Liver (tissue), 9 donors: ENCODE measurements around the gene STK4. TPM values are rescaled to one million over a fixed set of nuclear protein-coding genes. Genes with fewer than 3 reads are reported as not detected.

Source experiments
- DNase-seq: peaks from one replicate; pipeline ENCODE4 v3.0.0-alpha.2; 2017; ENCODE audit warnings: low spot score
- H3K27ac ChIP-seq, 2 donors: one replicate each; pipeline ENCODE4 v1.7.0; 2013; ENCODE audit warnings: inconsistent platforms in 2 of 2, low read length in 2 of 2, control low read depth in 1 of 2, low read depth in 1 of 2, mild to moderate bottlenecking in 1 of 2
- H3K27me3 ChIP-seq, 4 donors: one replicate each; pipeline versions ENCODE4 v1.6.1 to v1.7.0; 2013; ENCODE audit warnings: low read length in 3 of 4, inconsistent platforms in 1 of 4, mild to moderate bottlenecking in 1 of 4, moderate library complexity in 1 of 4; ENCODE audit not compliant: control insufficient read depth in 4 of 4, insufficient read depth in 4 of 4
- H3K36me3 ChIP-seq, 4 donors: one replicate each; pipeline versions ENCODE4 v1.6.1 to v1.7.0; 2013; ENCODE audit warnings: low read length in 3 of 4, mild to moderate bottlenecking in 3 of 4, low read depth in 1 of 4, moderate library complexity in 1 of 4; ENCODE audit not compliant: control insufficient read depth in 4 of 4, insufficient read depth in 3 of 4
- H3K4me1 ChIP-seq, 4 donors: one replicate each; pipeline versions ENCODE4 v1.6.1 to v1.7.0; 2013; ENCODE audit warnings: low read length in 3 of 4, mild to moderate bottlenecking in 3 of 4, moderate library complexity in 1 of 4; ENCODE audit not compliant: control insufficient read depth in 4 of 4, insufficient read depth in 4 of 4
- H3K4me3 ChIP-seq, 3 donors: one replicate each; pipeline versions ENCODE4 v1.6.1 to v1.7.0; 2013; ENCODE audit warnings: low read length in 3 of 3, control low read depth in 1 of 3, low read depth in 1 of 3, mild to moderate bottlenecking in 1 of 3
- H3K9ac ChIP-seq, 2 donors: one replicate each; pipeline ENCODE4 v1.7.0; 2013; ENCODE audit warnings: low read length in 2 of 2, mild to moderate bottlenecking in 2 of 2, moderate library complexity in 2 of 2, control low read depth in 1 of 2, low read depth in 1 of 2
- H3K9me3 ChIP-seq, 4 donors: one replicate each; pipeline versions ENCODE4 v1.6.1 to v1.7.0; 2013; ENCODE audit warnings: low read length in 3 of 4; ENCODE audit not compliant: control insufficient read depth in 4 of 4
- EGR1 ChIP-seq, 2 donors: IDR thresholded peaks; 2 replicates each; pipeline ENCODE4 v1.6.1; 2016 to 2018; ENCODE audit warnings: antibody characterized with exemption in 2 of 2, low read depth in 2 of 2
- FOXA1 ChIP-seq: IDR thresholded peaks from 2 replicates; pipeline ENCODE4 v1.6.1; 2016; ENCODE audit warnings: antibody characterized with exemption
- FOXA2 ChIP-seq: IDR thresholded peaks from 2 replicates; pipeline ENCODE4 v1.6.1; 2016; ENCODE audit warnings: antibody characterized with exemption
- GABPA ChIP-seq, 2 donors: IDR thresholded peaks in 1 of 2; conservative IDR thresholded peaks in 1 of 2; 2 replicates each; pipeline ENCODE4 v1.6.1; 2016; ENCODE audit warnings: antibody characterized with exemption in 2 of 2, mild to moderate bottlenecking in 1 of 2, moderate library complexity in 1 of 2
- HNF4G ChIP-seq: IDR thresholded peaks from 2 replicates; pipeline ENCODE4 v1.6.1; 2016; ENCODE audit warnings: antibody characterized with exemption
- JUND ChIP-seq, 2 donors: IDR thresholded peaks; 2 replicates each; pipeline ENCODE4 v1.6.1; 2016; ENCODE audit warnings: antibody characterized with exemption in 2 of 2
- NR2F2 ChIP-seq: IDR thresholded peaks from 2 replicates; pipeline ENCODE4 v1.6.1; 2016; ENCODE audit warnings: antibody characterized with exemption
- RAD21 ChIP-seq, 2 donors: IDR thresholded peaks; 2 replicates each; pipeline ENCODE4 v1.6.1; 2016; ENCODE audit warnings: antibody characterized with exemption in 2 of 2, mild to moderate bottlenecking in 2 of 2
- RXRA ChIP-seq, 2 donors: IDR thresholded peaks; 2 replicates each; pipeline ENCODE4 v1.6.1; 2017 to 2018; ENCODE audit warnings: antibody characterized with exemption in 2 of 2, mild to moderate bottlenecking in 1 of 2
- SP1 ChIP-seq: IDR thresholded peaks from 2 replicates; pipeline ENCODE4 v1.6.1; 2018; ENCODE audit warnings: antibody characterized with exemption, mild to moderate bottlenecking
- TAF1 ChIP-seq: conservative IDR thresholded peaks from 2 replicates; pipeline ENCODE4 v1.6.1; 2016; ENCODE audit warnings: antibody characterized with exemption, mild to moderate bottlenecking
- YY1 ChIP-seq: IDR thresholded peaks from 2 replicates; pipeline ENCODE4 v1.6.1; 2016; ENCODE audit warnings: antibody characterized with exemption, mild to moderate bottlenecking
- WGBS: extraction: QIAGEN DNeasy Blood & Tissue Kit; methylation state at CpG from one replicate; pipeline ENCODE4 v1.1.7; 2013; 5-methylcytosine and 5-hydroxymethylcytosine counted together
- polyA plus RNA-seq, 2 donors: library from polyadenylated mRNA; stranded (reverse) in 1 of 2; unstranded in 1 of 2; fragments of 200-250 nt in 1 of 2; fragments of >200 nt in 1 of 2; fragmentation: Nextera tagmentation in 1 of 2; extraction: Ambion mirVana in 1 of 2; gene quantifications; one replicate each; pipeline versions ENCODE4 v1.2.1 to v1.2.3, GENCODE V29; 2013 to 2015
- total RNA-seq, 2 donors: library from RNA; depleted of rRNA; stranded (reverse); fragments of >200 nt; gene quantifications; one replicate each; pipeline ENCODE4 v1.2.3, GENCODE V29; 2014
- TF ChIP-seq, protein P1 (sequence below): fragments of 150-350 bp; IDR thresholded peaks from 2 replicates; pipeline ENCODE4 v1.5.1; 2017; ENCODE audit warnings: improper control_type of control experiment, low read depth, low read length; ENCODE audit not compliant: missing input control
- TF ChIP-seq, protein P2 (sequence below): IDR thresholded peaks from 2 replicates; pipeline ENCODE4 v1.6.1; 2016; ENCODE audit warnings: antibody characterized with exemption
- TF ChIP-seq, protein P3 (sequence below): IDR thresholded peaks from 2 replicates; pipeline ENCODE4 v1.6.1; 2016; ENCODE audit warnings: antibody characterized with exemption
- donor health status: healthy.
- donor health status: healthy.
- donor health status: healthy.
- donor health status: healthy.
- donor health status: healthy.

Gene STK4
- total and polyA plus RNA-seq, 4 donors: 3.7 to 20.8 (median 13.9) TPM

DNA sequence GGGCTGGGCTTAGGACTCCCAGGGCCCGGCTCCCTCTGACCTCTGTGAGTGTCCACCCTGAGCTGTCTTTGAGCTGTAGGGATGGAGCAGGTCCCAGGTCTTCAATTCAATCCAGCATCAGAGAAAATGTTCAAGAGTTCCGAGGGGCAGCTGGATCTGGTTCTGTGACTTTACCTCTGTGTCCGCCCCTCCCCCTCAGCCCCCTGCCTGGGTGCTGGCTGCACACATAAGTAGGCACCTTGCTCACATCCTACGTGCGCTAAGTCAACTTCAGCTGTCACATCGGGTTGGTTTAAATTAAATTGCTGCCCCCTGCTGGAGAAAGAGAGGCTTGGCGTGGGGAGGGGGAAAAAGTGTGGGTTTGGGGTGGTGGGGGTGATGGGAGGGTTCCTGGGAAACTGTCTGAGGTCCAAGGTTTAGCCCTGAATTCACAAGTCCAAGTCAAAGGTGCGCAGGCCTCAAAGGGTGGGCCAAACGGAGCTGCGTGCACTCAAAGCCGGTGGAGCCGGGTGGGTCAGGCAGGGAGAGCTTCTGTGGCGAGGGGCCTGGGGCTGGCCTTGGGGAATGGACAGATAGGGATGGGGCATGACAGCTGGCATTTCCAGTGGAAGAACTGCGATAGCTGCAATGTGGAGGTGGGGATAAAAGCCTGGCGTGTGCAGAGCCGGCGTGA lies 145.6 kb downstream of the STK4 start:
- Histone ChIP-seq H3K9ac (no peak overlapping the region), H3K4me3 (no peak overlapping the region), H3K27ac (no peak overlapping the region), H3K36me3 (no peaks in the 10 kb centered on the region), H3K4me1 (no peaks in the 10 kb centered on the region), H3K27me3 (peaks cover 0 to 3% (median 0%) of the 10 kb centered on the region in 4 donors), H3K9me3 (no peaks in the 10 kb centered on the region)
- WGBS: 44% methylated on average over 17 of the region's 17 CpGs
- TF ChIP-seq RAD21 (IDR thresholded peaks at IDR 0.05) (peak; percentile 43 to 61), YY1 (no peak)
- TF ChIP-seq, protein P1, sequence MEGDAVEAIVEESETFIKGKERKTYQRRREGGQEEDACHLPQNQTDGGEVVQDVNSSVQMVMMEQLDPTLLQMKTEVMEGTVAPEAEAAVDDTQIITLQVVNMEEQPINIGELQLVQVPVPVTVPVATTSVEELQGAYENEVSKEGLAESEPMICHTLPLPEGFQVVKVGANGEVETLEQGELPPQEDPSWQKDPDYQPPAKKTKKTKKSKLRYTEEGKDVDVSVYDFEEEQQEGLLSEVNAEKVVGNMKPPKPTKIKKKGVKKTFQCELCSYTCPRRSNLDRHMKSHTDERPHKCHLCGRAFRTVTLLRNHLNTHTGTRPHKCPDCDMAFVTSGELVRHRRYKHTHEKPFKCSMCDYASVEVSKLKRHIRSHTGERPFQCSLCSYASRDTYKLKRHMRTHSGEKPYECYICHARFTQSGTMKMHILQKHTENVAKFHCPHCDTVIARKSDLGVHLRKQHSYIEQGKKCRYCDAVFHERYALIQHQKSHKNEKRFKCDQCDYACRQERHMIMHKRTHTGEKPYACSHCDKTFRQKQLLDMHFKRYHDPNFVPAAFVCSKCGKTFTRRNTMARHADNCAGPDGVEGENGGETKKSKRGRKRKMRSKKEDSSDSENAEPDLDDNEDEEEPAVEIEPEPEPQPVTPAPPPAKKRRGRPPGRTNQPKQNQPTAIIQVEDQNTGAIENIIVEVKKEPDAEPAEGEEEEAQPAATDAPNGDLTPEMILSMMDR: peak; percentile 46
- DNase-seq: no peak

DNA sequence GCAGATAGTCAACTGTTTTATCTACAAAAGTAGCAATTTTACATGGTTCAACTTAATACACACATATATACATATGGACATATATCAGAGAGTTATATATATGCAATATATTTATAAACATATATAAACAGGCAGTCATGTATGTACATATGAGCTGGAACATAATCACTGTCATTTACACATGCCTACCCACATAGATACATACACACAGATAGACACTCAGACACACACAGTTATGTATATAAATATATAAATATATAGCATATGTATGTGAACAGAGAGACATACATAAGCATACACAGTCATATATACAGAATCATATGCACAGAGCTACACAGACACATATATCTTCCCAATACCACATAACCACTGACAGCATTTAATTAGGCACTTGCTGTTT lies 146.4 kb downstream of the STK4 start:
- H3K36me3 ChIP-seq: no peaks in the 10 kb centered on the region

DNA sequence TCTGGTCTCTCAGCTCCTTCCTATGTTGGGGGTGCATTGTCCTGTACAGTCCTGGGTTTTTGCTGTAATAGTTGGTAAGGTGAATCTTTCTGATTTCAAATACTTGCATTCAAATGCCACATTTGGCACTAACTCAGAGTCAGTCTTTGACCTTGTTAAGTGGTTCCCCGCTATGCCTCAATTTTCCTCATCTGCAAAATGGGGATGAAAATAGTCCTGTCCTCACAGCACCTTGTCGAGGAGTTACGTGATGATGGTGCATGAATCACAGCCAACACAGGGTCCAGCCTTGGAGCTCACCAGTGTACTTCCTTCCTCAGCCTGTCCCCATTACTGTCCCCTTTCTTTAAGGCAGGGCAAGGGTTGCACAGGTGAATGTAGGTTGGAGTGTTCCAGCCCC lies 147.6 kb downstream of the STK4 start:
- H3K27me3 ChIP-seq: peaks cover 0 to 3% (median 0%) of the 10 kb centered on the region in 4 donors
- no peaks in the 10 kb centered on the region for H3K36me3 ChIP-seq
- H3K27ac ChIP-seq: no peak overlapping the region
- no peak for DNase-seq
- H3K9me3 ChIP-seq: no peaks in the 10 kb centered on the region
- H3K4me1 ChIP-seq: no peaks in the 10 kb centered on the region
- H3K4me3 ChIP-seq: no peak overlapping the region
- 91% methylated on average over 3 of the region's 3 CpGs for WGBS
- TF ChIP-seq NR2F2 (no peak), FOXA1 (no peak), FOXA2 (no peak), HNF4G (no peak), YY1 (no peak), RXRA (IDR thresholded peaks at IDR 0.05) (no peak), SP1 (no peak), TAF1 (no peak), EGR1 (IDR thresholded peaks at IDR 0.05; ENCODE audit: low read depth in 2 of 2) (no peak), JUND (IDR thresholded peaks at IDR 0.05) (no peak)
- TF ChIP-seq, protein P2, sequence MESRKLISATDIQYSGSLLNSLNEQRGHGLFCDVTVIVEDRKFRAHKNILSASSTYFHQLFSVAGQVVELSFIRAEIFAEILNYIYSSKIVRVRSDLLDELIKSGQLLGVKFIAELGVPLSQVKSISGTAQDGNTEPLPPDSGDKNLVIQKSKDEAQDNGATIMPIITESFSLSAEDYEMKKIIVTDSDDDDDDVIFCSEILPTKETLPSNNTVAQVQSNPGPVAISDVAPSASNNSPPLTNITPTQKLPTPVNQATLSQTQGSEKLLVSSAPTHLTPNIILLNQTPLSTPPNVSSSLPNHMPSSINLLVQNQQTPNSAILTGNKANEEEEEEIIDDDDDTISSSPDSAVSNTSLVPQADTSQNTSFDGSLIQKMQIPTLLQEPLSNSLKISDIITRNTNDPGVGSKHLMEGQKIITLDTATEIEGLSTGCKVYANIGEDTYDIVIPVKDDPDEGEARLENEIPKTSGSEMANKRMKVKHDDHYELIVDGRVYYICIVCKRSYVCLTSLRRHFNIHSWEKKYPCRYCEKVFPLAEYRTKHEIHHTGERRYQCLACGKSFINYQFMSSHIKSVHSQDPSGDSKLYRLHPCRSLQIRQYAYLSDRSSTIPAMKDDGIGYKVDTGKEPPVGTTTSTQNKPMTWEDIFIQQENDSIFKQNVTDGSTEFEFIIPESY: no peak
- TF ChIP-seq, protein P3, sequence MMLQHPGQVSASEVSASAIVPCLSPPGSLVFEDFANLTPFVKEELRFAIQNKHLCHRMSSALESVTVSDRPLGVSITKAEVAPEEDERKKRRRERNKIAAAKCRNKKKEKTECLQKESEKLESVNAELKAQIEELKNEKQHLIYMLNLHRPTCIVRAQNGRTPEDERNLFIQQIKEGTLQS: no peak
- TF ChIP-seq, protein P1: no peak
- no peak overlapping the region for H3K9ac ChIP-seq

More for the DNA sequence above, 146.4 kb downstream of the STK4 start:
- no peak for DNase-seq
- Histone ChIP-seq H3K9me3 (no peaks in the 10 kb centered on the region), H3K9ac (no peak overlapping the region), H3K27me3 (peaks cover 0 to 3% (median 0%) of the 10 kb centered on the region in 4 donors), H3K4me3 (no peak overlapping the region), H3K4me1 (no peaks in the 10 kb centered on the region), H3K27ac (no peak overlapping the region)
- TF ChIP-seq RXRA (IDR thresholded peaks at IDR 0.05) (no peak), GABPA (IDR thresholded peaks at IDR 0.05 in 1 of 2, conservative IDR thresholded peaks at IDR 0.05 in 1 of 2) (no peak)
